Stimulated activated CD4-positive, alpha-beta T cell treated with anti-CD3 and anti-CD28 coated beads, Interleukin-2, amount 100 ng/mL, for 24 hours (primary cell): ENCODE measurements around the gene SIX2.
A peak's percentile ranks its signal among the peaks of the same experiment; 100 is the strongest.

Experiments
- DNase-seq, 2 donors: peaks; one replicate each; pipeline ENCODE4 v3.0.0-alpha.2; 2020

Gene SIX2

GRCh38 chr2:45018023-45018422 lies 8.8 kb upstream of the SIX2 start:
- DNase-seq: no peak

DNA sequence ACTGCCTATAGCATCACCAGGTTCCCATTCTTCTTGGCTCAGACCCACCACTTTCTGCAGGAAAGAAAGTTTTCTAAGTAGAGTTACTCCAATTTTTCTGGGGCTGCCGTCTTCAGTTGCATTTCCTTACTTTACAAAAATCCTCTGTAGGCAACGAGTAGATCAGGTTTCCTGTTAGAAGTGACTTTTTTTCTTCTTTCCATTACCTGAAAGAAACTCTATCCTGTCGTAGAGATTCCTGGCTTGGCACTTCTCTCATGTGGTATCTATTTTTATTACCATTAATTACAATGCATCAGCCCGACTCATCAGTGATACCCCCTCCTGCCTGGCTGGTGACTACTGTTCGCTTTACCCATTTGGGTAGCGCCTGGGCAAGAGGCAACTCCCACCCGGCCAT lies 5.6 kb upstream of the SIX2 start:
- no peak for DNase-seq

GRCh38 chr2:45014016-45014702 lies 4.9 kb upstream of the SIX2 start:
- DNase-seq: peak in 1 of 2 donors; percentile 60

DNA sequence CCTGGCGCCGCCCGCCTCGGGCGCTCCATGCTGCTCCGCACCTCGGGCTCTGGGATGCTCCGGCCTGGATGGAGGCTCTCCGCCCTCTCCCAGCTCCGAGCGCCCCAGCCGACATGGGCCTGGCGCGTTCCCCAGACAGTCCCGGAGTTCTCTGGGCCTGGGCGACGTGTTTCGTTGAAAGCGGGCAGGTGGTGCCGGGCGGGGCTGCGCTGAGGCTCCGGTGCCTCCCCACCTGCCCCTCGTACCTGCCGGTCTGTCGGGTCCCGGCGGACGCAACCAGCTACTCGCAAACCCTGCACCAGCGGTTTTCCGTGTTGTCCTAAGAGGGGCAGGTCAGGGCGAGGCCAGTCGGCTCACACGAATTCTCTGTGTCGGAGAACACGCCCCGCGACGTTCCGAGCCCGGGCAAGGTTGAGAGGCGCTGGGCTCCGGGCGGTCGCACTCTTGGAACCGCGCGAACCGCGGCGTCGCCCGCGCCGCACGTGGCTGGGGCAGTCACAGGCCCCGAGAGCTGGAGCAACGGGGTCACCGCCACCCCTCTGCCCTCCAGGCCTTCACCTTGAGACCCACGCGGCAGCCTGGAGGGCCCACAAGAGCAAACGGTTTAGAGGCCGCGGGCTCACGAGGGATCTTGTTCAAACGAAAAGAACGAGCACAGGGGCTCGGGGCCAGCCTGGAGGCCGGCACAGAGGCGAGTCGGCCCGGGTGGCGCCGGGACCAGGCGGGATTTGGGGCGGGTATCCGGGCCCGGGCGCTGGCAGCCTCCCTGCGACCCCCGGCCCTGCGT lies 4.2 kb upstream of the SIX2 start:
- no peak for DNase-seq

GRCh38 chr2:45012733-45013132 lies 3.5 kb upstream of the SIX2 start:
- no peak for DNase-seq

- no peak for DNase-seq
Measured at GRCh38 chr2:45011621-45012602, 2.7 kb upstream of the SIX2 start.

GRCh38 chr2:45011121-45011520 lies 1.9 kb upstream of the SIX2 start:
- no peak for DNase-seq

DNA sequence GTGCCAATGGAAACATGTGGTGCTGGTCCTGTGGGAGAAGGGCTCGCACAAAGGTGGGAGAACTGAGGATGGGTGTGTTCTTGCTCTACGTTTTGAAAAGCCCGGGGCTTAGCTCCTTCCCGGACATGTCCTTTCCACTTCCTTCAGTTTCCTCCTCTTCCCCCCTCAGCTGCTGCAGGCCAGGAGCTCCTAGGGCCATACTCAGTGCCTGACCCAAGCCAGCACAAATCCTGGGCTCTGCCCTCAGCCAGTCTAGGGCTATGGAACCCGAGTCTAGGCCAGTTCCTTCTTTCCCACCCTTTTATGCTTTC lies 1.4 kb upstream of the SIX2 start:
- DNase-seq: no peak

- no peak for DNase-seq
Measured at GRCh38 chr2:45009928-45010701, 863 bp upstream of the SIX2 start.

- DNase-seq: no peak
Measured at GRCh38 chr2:45008296-45009129, 739 bp downstream of the SIX2 start.

DNA sequence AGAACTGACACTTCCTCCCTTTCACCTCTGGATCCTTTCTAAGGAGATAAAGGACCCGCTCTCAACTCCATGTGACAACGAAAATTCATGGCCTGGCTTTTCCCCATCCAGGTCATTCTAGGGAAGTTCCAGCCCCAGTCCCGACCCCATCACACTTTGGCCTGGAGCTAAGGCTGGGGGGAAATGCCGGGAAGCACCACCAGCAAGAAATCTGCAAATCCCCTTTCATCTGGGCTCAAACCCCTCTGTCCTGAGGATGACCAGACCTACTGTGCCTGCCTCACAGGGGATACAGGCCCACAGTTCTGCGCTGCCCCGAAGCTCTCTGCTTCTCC lies 1.3 kb downstream of the SIX2 start:
- no peak for DNase-seq

GRCh38 chr2:45006942-45007287 lies 2.3 kb downstream of the SIX2 start:
- no peak for DNase-seq

GRCh38 chr2:45006041-45006941 lies 3.0 kb downstream of the SIX2 start:
- DNase-seq: no peak

DNA sequence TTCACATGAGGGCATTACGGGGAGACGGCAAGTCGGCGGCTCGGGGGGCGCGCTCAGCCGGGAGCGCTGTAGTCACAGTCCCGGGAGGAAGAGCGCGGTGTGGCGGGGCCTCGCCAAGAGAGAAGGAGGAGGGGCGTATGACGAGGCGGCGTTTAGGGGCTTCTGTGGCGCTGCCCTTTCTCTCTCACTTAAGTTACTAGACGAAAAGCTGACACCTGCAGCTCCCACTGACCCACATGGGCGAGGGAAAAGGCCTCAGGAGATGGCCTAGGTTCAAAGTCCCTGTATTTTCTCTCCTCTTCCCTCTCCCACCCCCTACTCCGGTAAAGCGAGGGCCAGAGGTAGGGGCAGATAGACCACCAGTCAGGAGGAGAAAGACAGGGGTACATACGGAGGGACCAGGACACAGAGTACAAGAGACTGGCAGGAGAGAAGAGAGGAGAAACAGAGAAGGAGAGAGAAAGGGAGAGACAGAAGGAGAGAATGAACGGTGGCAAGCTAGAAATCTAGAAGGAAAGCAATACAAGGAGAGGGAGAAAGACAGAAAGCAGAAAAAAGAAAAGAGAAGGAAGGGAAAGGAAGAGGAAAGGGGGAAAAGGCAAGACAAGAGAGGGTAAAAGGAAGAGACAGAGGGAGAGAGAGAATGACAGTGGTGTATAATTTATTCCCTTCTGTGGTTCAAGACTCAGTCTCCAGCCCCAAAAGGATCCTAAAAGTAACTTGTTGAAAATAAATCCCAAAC lies 3.8 kb downstream of the SIX2 start:
- no peak for DNase-seq

DNA sequence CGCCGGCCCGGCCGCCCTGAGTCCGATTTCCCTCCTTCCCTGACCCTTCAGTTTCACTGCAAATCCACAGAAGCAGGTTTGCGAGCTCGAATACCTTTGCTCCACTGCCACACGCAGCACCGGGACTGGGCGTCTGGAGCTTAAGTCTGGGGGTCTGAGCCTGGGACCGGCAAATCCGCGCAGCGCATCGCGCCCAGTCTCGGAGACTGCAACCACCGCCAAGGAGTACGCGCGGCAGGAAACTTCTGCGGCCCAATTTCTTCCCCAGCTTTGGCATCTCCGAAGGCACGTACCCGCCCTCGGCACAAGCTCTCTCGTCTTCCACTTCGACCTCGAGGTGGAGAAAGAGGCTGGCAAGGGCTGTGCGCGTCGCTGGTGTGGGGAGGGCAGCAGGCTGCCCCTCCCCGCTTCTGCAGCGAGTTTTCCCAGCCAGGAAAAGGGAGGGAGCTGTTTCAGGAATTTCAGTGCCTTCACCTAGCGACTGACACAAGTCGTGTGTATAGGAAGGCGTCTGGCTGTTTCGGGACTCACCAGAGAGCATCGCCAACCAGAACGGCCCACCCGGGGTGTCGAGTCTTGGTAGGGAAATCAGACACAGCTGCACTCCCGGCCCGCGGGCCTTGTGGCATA lies 4.6 kb downstream of the SIX2 start:
- no peak for DNase-seq

GRCh38 chr2:45003579-45004551 lies 5.4 kb downstream of the SIX2 start:
- DNase-seq: no peak

GRCh38 chr2:45002686-45003085 lies 6.6 kb downstream of the SIX2 start:
- no peak for DNase-seq

DNA sequence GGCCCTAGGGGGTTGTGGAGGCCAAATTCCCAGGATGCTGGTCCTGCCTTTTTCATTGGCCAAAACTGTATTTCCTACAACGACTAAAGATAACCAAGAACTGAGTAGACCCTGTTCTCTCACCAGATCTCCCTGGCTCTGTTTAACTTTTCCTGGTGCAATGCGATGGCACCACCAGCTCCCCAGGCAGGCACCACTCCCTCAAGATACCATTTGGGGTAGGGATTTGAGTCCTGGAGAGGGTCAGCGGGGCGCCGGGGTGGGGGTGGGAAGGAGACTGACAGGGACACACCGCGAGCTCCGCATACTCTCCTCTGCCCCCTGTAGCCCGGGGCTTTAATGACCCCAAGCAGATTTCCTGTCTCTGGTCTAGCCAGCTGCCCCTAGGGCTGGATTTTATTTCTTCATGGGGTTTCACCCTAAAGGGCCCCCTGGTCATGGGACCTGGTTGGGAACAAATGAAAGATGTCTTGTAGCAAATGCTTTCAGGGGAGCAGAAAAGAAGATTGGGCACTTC lies 7.3 kb downstream of the SIX2 start:
- no peak for DNase-seq
